ENCODE data around the gene SMARCA1.

The SMARCA1 gene

GRCh38 chrX:129529685-129530281 lies 6.5 kb upstream of the SMARCA1 start:
- no peak for DNase-seq (ENCODE audit: low read depth)

DNA sequence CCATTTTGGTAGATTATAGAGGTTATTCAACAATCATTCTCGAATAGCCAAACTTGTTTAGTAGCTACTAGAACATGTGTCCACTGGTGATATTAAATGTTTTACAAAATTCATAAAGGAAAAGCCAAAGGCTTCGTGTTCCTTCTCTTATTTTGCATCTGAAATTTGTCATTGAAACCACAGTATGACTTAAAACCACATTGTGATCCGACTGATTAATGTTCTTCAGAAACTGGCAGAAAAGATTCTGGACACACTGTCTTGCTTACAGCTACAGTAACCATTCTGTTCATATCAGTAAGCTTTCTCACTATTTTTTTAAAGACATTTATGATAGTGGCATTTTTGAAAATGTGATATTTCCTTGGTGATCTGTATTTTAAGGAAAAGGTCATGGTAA lies 2.6 kb upstream of the SMARCA1 start:
- no peak for DNase-seq (ENCODE audit: low read depth)

GRCh38 chrX:129525162-129525561 lies 1.9 kb upstream of the SMARCA1 start:
- DNase-seq (ENCODE audit: low read depth) = no peak

- no peak for DNase-seq (ENCODE audit: low read depth)
These were observed 1.1 kb upstream of the SMARCA1 start for GRCh38 chrX:129524250-129524850.

DNA sequence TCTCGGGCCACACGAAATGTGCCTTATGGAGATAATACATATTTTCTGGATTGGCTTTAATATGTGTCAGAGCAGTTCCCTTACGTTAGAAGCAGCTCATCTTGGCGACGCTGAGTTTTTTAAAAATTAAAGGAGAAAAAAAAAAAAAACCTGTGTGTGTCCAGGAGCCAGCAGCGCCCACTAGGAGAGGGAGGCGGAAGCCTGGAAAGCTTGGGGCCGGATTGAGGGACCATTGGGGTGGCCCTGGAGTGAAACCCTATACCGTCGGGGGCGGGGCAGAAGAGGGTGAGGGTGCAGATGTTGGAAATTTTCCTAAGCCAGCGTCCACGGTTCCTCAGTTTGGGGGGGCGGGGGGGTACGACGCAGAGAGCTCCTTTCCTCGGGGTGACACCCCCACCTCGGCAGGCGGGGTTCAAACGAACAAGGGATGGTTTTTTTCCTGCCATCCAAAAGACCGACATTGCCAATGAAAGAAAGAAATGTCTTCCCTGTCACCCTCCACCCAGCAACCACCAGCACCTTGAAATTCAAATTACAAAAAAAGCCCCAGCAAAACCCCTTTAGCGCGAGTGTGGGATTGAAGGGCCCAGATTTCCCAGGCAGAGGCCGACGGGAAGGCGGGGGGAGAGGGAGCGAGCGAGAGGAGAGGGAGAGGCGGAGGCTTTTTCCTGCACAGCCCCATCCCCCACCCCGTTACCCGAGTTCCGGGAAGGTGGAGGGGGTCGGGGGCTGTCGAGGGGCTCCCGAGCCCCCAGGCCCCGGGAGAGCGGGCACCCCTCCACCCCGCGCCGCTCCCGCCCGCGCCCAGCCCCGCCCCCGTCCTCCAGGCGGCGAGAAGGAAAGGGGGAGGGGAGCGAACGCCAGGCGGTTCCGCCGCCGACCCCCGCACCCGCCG lies 859 bp downstream of the SMARCA1 start:
- DNase-seq (ENCODE audit: low read depth) = no peak

- no peak for DNase-seq (ENCODE audit: low read depth)
These were observed 3.1 kb downstream of the SMARCA1 start for GRCh38 chrX:129520151-129520550.

DNA sequence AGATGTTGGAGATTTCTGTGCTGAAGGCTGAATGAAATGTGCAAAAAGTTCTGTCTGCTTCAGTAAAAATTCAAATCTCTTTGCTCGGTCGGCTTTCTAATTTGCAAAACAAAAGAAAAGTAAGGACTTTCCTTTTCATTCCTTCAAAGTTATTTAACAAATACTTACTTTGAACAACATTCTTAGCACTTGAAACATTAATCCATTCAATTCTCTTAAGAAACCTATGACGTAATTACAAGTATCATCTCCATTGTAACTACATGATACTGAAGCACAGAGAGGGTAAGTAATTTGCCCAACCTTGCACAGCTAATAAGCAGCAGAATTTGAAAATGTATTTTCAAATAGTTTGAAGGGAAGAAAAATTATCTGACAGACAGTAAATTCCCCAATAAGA lies 6.9 kb downstream of the SMARCA1 start:
- DNase-seq (ENCODE audit: low read depth) = no peak

GRCh38 chrX:129512409-129512808 lies 10.9 kb downstream of the SMARCA1 start:
- no peak for DNase-seq (ENCODE audit: low read depth)

- no peak for DNase-seq (ENCODE audit: low read depth)
These were observed 11.6 kb downstream of the SMARCA1 start for GRCh38 chrX:129511689-129512088.

DNA sequence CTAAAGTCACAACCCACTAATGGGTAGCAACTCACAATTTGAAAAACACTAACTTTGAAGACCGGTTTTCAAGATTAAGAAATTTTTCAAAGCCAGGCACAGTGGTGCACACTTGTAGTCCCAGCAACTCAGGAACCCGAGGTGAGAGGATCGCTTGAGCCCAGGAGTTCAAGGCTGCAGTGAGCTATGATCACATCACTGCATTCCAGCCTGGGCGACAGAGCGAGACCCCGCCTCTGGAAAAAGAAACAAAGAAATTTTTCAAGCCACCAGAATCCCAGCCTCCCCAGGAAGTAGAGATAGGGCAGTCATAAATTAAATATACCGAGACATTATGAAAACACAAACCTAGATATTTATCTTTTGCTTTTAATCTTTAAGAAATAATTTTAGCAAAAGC lies 13.0 kb downstream of the SMARCA1 start:
- DNase-seq (ENCODE audit: low read depth) = no peak

GRCh38 chrX:129497146-129497843 lies 26.0 kb downstream of the SMARCA1 start:
- no peak for DNase-seq (ENCODE audit: low read depth)

- DNase-seq (ENCODE audit: low read depth) = no peak
These were observed 26.7 kb downstream of the SMARCA1 start for GRCh38 chrX:129496625-129497024.

- DNase-seq (ENCODE audit: low read depth) = no peak
These were observed 27.4 kb downstream of the SMARCA1 start for GRCh38 chrX:129495900-129496299.

DNA sequence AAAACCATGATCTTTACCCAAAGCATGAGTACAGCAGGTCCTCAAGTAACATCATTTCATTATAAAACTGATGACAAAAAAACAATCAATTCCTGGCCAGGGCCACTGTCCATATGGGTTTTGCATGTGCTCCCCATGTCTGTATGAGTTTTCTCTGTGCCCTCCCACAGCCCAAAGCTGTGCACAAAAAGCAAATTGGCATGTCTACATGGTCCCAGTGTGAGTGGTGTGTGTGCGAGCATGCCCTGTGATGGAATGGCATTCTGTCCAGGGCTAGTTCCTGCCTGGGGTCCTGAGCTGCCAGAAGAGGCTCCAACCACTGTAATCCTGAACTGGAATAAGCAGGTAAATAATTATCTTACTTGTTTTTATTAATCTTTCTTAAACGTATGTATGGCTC lies 28.4 kb downstream of the SMARCA1 start:
- DNase-seq (ENCODE audit: low read depth) = no peak

- DNase-seq (ENCODE audit: low read depth) = peak; percentile 38
These were observed 29.6 kb downstream of the SMARCA1 start for GRCh38 chrX:129493643-129494042.

- DNase-seq (ENCODE audit: low read depth) = no peak
These were observed 33.0 kb downstream of the SMARCA1 start for GRCh38 chrX:129490330-129490729.

GRCh38 chrX:129488359-129488758 lies 34.9 kb downstream of the SMARCA1 start:
- no peak for DNase-seq (ENCODE audit: low read depth)

DNA sequence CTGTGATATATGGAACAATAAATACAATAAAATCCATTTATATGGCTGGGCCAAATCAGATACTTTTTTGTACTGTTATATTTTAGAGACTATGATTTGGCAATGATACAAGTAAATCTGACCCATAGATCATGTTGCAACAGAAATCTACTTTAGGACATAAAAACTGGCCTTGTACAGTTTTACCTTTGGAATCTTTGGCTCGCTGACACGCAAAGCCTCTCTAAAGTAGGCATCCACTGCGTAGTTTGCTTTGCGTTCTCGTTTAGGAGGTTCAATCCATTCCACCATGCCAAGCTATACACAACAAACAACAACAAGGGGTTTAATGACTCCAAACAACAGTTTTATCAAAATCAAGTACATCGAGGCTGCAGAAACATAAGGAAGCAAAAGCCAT lies 42.4 kb downstream of the SMARCA1 start:
- DNase-seq (ENCODE audit: low read depth) = no peak

DNA sequence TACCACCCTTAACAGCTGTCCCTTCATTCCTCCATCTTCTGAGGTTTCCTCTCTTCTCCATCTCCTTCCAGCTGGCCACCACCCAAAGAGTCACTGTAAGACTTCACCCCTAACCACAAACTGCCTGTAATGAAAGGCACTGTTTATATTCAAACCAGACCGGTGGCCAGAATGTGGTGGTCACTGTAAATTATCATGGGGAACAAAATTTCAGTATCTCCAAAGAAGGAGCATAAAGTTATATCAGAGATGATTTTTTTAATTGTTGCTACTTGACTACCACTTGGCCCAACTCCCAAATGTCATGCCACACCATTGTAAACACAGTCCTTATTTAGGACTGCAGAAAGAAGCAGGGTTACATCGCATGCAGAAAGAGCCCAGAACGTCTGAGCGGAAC lies 44.8 kb downstream of the SMARCA1 start:
- DNase-seq (ENCODE audit: low read depth) = no peak

DNA sequence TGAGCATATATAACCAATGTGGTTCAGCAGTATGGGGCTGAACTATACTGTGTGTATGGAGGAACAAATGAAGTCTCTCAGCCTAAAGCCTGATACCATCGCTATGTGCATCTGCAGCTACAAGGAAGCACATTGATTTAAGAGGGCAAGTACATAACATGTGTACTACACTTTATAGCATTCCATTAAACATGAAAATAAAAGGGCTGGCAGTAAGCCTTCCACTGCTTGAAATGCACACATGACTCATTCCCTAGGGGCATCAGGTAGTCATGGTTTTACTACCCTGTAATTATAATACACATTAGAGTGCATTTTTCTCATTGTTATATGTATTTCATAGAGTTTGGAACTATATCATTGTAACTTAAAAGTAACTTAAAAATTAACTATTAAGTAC lies 51.2 kb downstream of the SMARCA1 start:
- no peak for DNase-seq (ENCODE audit: low read depth)

GRCh38 chrX:129462707-129463106 lies 60.6 kb downstream of the SMARCA1 start:
- DNase-seq (ENCODE audit: low read depth) = no peak

- DNase-seq (ENCODE audit: low read depth) = no peak
These were observed 61.4 kb downstream of the SMARCA1 start for GRCh38 chrX:129461801-129462456.

All from GM04504 (cell line).